ENCODE data around the gene ARSG.
"Not testable (repeated sequence)": the region's sequence is repeated elsewhere in the genome, so short reads cannot be mapped to it uniquely, and the experiment has no call there.

Gene ARSG

DNA sequence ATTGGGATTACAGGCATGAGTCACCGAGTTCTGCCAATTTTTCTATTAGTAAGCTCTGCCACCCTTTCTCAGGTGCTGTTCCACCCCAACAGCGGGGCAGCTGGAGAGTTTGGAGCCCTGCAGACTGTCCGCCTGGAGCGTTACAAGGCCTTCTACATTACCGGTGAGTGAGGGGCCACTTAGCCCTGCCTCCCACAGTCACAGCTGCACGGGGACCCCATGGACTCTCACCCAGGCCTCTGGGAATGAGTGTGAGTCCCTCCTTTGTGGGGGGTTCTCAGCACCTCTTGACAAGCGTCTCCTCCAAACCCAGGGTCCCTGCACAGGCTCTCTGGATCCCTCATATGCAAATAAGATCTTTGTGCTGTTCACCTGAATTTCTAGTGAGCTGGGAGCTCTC is 110.0 kb downstream of the ARSG start:
- no peaks in the 10 kb centered on the region for H3K36me3 ChIP-seq (ENCODE audit: insufficient read depth)
- TF ChIP-seq, protein P1, sequence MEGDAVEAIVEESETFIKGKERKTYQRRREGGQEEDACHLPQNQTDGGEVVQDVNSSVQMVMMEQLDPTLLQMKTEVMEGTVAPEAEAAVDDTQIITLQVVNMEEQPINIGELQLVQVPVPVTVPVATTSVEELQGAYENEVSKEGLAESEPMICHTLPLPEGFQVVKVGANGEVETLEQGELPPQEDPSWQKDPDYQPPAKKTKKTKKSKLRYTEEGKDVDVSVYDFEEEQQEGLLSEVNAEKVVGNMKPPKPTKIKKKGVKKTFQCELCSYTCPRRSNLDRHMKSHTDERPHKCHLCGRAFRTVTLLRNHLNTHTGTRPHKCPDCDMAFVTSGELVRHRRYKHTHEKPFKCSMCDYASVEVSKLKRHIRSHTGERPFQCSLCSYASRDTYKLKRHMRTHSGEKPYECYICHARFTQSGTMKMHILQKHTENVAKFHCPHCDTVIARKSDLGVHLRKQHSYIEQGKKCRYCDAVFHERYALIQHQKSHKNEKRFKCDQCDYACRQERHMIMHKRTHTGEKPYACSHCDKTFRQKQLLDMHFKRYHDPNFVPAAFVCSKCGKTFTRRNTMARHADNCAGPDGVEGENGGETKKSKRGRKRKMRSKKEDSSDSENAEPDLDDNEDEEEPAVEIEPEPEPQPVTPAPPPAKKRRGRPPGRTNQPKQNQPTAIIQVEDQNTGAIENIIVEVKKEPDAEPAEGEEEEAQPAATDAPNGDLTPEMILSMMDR (conservative IDR thresholded peaks at IDR 0.05; ENCODE audit: low read depth, low read length): no peak
- no peak overlapping the region for H3K4me2 ChIP-seq
- H3K79me2 ChIP-seq (ENCODE audit: insufficient read depth, low read depth): no peaks in the 10 kb centered on the region
- no peaks in the 10 kb centered on the region for H4K20me1 ChIP-seq (ENCODE audit: insufficient read depth)
- no peaks in the 10 kb centered on the region for H3K27me3 ChIP-seq (ENCODE audit: insufficient read depth, low read depth)
- H3K4me1 ChIP-seq (ENCODE audit: low read depth, poor library complexity, severe bottlenecking): no peaks in the 10 kb centered on the region
- H2AFZ ChIP-seq (ENCODE audit: low read depth): no peak overlapping the region
- H3K4me3 ChIP-seq (IDR thresholded peaks at IDR 0.05; ENCODE audit: insufficient read depth, low read depth, low read length): no peak overlapping the region
- no peak overlapping the region for H3K9ac ChIP-seq
- H3K27ac ChIP-seq: no peak overlapping the region

GRCh38 chr17:68403122-68403521 is 111.8 kb downstream of the ARSG start:
- no peaks in the 10 kb centered on the region for H3K79me2 ChIP-seq (ENCODE audit: insufficient read depth, low read depth)
- TF ChIP-seq, protein P1 (conservative IDR thresholded peaks at IDR 0.05; ENCODE audit: low read depth, low read length): no peak
- H3K4me1 ChIP-seq (ENCODE audit: low read depth, poor library complexity, severe bottlenecking): no peaks in the 10 kb centered on the region
- no peak overlapping the region for H2AFZ ChIP-seq (ENCODE audit: low read depth)
- no peak overlapping the region for H3K4me2 ChIP-seq
- no peak overlapping the region for H3K27ac ChIP-seq
- H3K9ac ChIP-seq: no peak overlapping the region
- H3K4me3 ChIP-seq (IDR thresholded peaks at IDR 0.05; ENCODE audit: insufficient read depth, low read depth, low read length): no peak overlapping the region
- no peaks in the 10 kb centered on the region for H3K36me3 ChIP-seq (ENCODE audit: insufficient read depth)
- no peaks in the 10 kb centered on the region for H4K20me1 ChIP-seq (ENCODE audit: insufficient read depth)
- no peaks in the 10 kb centered on the region for H3K27me3 ChIP-seq (ENCODE audit: insufficient read depth, low read depth)

GRCh38 chr17:68403837-68404236 is 112.5 kb downstream of the ARSG start:
- not testable (repeated sequence) for H3K36me3 ChIP-seq (ENCODE audit: insufficient read depth); H3K9ac ChIP-seq; H3K79me2 ChIP-seq (ENCODE audit: insufficient read depth, low read depth)

GRCh38 chr17:68407656-68408055 is 116.4 kb downstream of the ARSG start:
- H3K4me1 ChIP-seq (ENCODE audit: low read depth, poor library complexity, severe bottlenecking); H3K36me3 ChIP-seq (ENCODE audit: insufficient read depth); H4K20me1 ChIP-seq (ENCODE audit: insufficient read depth); H3K27me3 ChIP-seq (ENCODE audit: insufficient read depth, low read depth); H2AFZ ChIP-seq (ENCODE audit: low read depth); H3K9ac ChIP-seq; H3K79me2 ChIP-seq (ENCODE audit: insufficient read depth, low read depth); H3K27ac ChIP-seq; H3K4me2 ChIP-seq; H3K4me3 ChIP-seq (IDR thresholded peaks at IDR 0.05; ENCODE audit: insufficient read depth, low read depth, low read length): not testable (repeated sequence)

More at GRCh38 chr17:68403837-68404236, 112.5 kb downstream of the ARSG start:
- H2AFZ ChIP-seq (ENCODE audit: low read depth); H3K4me2 ChIP-seq; H3K27me3 ChIP-seq (ENCODE audit: insufficient read depth, low read depth); H4K20me1 ChIP-seq (ENCODE audit: insufficient read depth); H3K27ac ChIP-seq; H3K4me3 ChIP-seq (IDR thresholded peaks at IDR 0.05; ENCODE audit: insufficient read depth, low read depth, low read length); H3K4me1 ChIP-seq (ENCODE audit: low read depth, poor library complexity, severe bottlenecking): not testable (repeated sequence)

GRCh38 chr17:68413597-68414560 is 122.6 kb downstream of the ARSG start:
- H2AFZ ChIP-seq (ENCODE audit: low read depth); H4K20me1 ChIP-seq (ENCODE audit: insufficient read depth); H3K36me3 ChIP-seq (ENCODE audit: insufficient read depth); H3K4me1 ChIP-seq (ENCODE audit: low read depth, poor library complexity, severe bottlenecking); H3K27me3 ChIP-seq (ENCODE audit: insufficient read depth, low read depth); H3K27ac ChIP-seq; H3K79me2 ChIP-seq (ENCODE audit: insufficient read depth, low read depth); H3K9ac ChIP-seq; H3K4me3 ChIP-seq (IDR thresholded peaks at IDR 0.05; ENCODE audit: insufficient read depth, low read depth, low read length); H3K4me2 ChIP-seq: not testable (repeated sequence)

DNA sequence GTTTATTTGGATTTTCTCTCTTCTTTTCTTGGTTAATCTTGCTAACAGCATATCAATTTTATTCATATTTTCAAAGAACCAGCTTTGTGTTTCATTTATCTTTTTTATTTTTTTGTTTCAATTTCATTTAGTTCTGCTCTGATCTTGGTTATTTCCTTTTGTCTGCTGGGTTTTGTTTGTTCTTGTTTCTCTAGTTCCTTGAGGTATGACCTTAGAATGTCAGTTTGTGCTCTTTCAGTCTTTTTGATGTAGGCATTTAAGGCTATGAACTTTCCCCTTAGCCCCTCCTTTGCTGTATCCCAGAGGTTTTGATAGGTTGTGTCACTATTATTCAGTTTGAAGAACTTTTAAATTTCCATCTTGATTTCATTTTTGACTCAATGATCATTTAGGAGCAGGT is 123.6 kb downstream of the ARSG start:
- H3K4me2 ChIP-seq; H3K4me1 ChIP-seq (ENCODE audit: low read depth, poor library complexity, severe bottlenecking); H3K36me3 ChIP-seq (ENCODE audit: insufficient read depth); H3K27ac ChIP-seq; H4K20me1 ChIP-seq (ENCODE audit: insufficient read depth); H3K4me3 ChIP-seq (IDR thresholded peaks at IDR 0.05; ENCODE audit: insufficient read depth, low read depth, low read length); H3K9ac ChIP-seq; H3K27me3 ChIP-seq (ENCODE audit: insufficient read depth, low read depth); H2AFZ ChIP-seq (ENCODE audit: low read depth); H3K79me2 ChIP-seq (ENCODE audit: insufficient read depth, low read depth): not testable (repeated sequence)
